ENCODE results near the gene SMYD3. TPM values are rescaled to one million over a fixed set of nuclear protein-coding genes. Genes with fewer than 3 reads are reported as not detected.

The SMYD3 gene
- total RNA-seq, 1 donor from 2014 or later = 46.7 TPM

DNA sequence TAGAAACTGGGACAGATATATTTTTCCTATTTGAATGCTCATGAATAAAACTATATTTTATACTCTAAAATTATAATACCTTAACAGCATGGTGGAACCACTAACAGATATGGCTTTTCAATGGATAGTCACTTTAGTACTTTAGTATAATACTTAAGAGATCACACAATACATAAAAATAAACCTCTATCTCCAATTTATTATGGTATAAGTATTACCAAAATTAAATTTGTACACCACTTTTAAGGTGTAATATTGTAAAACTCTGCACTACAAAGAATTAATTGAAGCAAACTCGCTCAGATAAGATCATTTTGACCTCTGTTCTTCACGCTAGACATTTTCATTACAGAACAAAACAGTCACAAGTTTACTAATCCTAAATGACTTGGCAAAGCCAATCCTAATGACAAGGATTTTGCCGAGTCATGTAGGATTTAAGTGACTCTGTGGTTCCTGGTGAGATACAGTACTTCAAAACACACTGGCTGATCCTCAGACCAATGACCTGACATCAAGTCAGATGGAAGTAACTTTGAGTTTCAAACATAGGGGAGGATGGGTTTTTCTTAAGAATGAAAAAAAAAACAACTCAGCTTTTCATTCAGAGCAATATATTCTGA is 200.6 kb downstream of the SMYD3 start:
- no peak for DNase-seq (ENCODE audit: low spot score)

DNA sequence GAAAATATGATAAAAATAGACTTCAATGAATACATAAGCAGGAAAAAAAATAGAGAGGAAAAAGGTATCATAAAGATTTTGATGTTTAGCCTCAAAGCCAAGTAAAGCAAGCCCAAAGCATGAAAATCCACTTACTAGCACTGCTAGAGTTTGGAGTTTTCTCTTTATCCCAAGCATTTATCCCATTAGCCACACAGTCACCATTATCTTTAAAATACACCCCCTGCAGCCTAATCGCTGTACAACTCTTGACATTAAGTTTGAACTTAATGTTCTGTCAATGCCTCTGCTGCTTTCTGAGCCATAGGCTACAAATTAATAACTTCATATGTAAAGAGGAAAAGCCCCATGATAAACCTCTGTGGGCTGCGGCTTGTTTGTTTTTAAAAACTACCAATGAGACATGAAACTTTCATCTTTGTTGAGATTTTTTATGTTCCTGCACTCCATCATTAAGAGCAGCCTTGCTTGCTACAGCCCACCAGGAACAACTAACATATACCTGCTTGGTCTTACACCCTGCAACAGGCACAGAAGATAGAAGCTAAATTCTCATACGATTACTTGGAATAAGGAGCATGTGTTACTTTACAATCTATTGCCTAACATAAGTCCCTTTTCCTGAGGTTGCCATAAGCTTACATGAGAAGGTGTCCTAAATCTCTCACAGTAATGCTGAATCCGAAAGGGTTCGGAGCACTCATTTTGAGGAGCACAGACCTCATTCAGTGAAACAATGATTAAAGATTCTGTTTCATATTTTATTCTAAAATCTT is 202.4 kb downstream of the SMYD3 start:
- peak; percentile 86 for DNase-seq (ENCODE audit: low spot score)

DNA sequence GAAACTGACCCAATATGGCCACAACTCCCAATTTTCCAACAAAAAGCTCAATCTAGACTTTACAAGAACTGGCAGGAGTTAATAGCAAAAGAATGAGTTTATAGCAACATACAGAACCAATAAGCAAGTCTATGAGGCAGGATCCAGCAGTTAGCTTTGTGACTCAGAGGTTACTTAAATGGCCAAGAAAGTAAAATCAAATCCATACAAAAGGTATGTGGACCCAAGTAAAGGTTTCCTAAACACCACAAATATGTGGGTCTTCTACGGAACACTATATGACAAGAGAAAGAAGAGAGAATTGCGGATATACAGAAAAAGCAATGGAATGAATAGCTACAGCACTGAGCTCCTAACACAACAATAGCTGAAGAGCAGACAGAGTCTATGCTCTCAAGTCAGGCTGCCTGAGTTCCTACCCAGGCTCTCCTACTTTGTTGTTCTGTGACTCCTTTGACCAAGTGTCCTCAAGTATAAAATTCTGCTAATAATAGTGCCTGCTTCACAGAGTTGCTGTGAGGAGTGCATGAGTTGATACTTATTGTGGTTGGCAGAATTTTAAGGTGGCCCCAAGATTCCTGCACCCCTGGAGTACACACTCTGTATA is 204.3 kb downstream of the SMYD3 start:
- no peak for DNase-seq (ENCODE audit: low spot score)

DNA sequence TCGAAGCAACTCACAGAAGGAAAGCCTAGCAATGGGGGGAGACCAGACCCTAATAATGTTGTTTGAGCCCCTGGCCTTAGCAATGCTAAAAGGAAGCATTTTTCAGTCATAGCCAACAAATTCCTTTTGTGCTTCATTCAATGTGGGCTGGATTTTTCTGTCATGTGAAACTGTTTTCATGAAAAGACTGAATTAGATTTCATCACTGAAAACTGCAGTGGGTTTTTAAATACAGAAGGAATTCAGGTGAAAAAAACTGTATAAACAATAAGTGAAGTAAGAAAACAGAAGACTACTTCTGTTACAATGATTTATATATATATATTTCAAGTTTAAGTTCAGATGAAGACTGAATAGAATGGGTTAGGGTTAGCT is 204.8 kb downstream of the SMYD3 start:
- no peak for DNase-seq (ENCODE audit: low spot score)

- DNase-seq (ENCODE audit: low spot score) = peak; percentile 57
These were observed 205.4 kb downstream of the SMYD3 start for GRCh38 chr1:246301553-246302250.

GRCh38 chr1:246300626-246301549 is 206.2 kb downstream of the SMYD3 start:
- no peak for DNase-seq (ENCODE audit: low spot score)

GRCh38 chr1:246297279-246298265 is 209.5 kb downstream of the SMYD3 start:
- DNase-seq (ENCODE audit: low spot score) = no peak

- peak; percentile 44 for DNase-seq (ENCODE audit: low spot score)
These were observed 211.1 kb downstream of the SMYD3 start for GRCh38 chr1:246295968-246296367.

DNA sequence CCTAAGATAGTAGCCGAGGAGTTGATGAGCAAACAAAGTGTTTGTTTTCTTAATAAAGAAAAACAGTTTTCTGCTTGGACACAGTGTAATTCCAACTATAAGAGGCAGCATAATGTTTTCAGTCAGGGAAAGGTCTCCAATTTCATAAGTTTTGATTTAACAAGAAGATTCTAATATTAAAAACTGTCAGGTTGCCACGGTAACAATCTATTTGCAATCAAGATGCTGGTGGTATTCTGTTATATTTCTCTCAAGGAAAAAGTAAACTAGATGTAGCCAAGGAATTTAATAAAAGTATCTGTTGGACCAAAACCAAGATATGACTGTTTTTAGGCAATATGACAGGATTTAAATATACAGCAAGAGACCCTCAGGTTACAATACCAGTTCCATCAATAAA is 211.7 kb downstream of the SMYD3 start:
- DNase-seq (ENCODE audit: low spot score) = no peak

GRCh38 chr1:246294263-246294662 is 212.8 kb downstream of the SMYD3 start:
- DNase-seq (ENCODE audit: low spot score) = no peak

DNA sequence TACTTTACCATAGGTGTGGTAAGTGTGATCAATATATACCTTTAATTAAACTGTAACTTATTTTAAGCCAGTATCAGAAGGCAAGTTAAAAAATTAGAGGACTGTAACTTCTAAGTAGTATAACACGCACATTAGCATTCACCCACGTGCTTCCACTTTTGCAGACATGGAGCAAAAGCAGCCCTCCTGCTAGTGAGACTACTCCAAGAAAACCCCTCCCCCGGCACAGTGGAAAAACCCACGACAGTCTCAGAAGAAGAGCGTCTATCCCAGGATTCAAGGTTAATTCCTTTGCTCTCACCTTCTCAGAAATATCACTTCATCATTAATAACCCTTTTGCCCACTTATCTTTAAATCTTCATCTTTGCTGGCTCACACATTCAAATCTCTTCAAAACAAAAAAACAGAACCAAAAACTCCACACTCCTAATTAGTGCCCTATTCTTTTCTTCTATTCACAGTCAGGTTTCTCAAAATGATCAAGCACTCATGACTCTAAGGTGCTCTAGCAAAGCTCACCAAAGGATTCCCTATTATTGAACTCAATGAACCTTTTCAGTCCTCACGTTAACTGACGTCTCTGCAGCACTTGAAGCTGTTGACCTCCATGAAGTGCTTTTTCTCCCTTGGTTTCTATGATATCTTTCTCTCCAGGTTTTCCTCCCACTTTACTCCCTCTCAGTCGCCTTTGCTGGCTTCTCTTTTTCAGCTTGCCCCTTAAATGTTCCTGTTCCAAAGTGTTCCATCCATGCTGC is 213.5 kb downstream of the SMYD3 start:
- DNase-seq (ENCODE audit: low spot score) = no peak

GRCh38 chr1:246292571-246292970 is 214.5 kb downstream of the SMYD3 start:
- no peak for DNase-seq (ENCODE audit: low spot score)

GRCh38 chr1:246291127-246291526 is 216.0 kb downstream of the SMYD3 start:
- no peak for DNase-seq (ENCODE audit: low spot score)

- peak; percentile 79 for DNase-seq (ENCODE audit: low spot score)
These were observed 223.2 kb downstream of the SMYD3 start for GRCh38 chr1:246283771-246284410.

DNA sequence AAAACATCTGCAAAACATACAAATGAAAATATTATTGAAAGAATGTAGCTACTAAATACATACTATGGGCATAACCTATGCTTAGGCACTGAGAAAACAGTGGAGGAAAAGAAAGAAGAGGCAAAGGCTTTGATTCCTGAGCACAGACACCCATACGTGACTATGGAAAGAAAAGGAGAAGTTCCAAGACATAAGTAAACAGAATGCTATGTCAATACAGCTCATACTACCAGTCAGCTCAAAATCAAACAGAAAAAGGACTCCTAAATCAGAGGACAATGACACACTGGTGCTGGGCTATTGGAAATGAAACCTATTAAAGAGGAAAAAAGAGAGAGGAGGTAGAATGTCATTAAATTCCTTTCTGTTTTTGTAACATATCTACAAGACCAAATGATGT is 225.4 kb downstream of the SMYD3 start:
- no peak for DNase-seq (ENCODE audit: low spot score)

DNA sequence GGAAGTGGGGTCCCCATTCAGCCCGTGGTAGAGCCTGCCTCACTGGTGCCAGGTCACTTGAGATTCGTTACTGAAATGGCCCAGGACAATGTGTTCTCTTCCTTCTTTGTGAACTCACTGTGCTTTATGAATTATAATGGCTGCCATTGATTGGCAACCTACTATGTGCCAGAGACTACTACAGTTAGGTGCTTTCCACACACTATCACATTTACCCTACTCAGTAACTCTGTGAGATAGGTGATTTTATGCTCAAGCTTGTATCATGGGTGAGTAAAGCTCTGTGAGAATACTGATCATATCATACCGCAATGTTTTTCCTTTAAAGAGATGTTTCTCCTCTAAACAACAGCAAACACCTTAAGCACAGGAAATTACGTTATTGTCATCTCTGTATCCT is 225.9 kb downstream of the SMYD3 start:
- no peak for DNase-seq (ENCODE audit: low spot score)

DNA sequence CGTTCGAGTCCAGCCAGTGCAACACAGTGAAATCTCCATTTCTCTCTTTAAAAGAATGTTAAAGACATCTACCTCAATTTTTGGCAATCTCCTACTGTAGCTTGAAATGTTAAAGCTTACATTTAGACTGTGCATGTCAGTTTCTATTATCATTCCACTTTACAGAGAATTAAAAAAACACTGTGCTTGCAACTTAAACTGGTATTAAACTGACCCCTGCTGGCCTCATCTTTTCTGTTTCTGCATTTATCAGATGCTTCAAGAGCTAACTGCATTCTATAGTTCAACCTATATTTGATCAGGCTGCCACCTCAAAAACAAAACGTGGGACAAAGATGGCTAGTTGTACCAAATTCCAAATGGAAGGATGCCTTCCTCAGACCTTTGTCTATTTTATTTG is 226.5 kb downstream of the SMYD3 start:
- DNase-seq (ENCODE audit: low spot score) = peak; percentile 48

DNA sequence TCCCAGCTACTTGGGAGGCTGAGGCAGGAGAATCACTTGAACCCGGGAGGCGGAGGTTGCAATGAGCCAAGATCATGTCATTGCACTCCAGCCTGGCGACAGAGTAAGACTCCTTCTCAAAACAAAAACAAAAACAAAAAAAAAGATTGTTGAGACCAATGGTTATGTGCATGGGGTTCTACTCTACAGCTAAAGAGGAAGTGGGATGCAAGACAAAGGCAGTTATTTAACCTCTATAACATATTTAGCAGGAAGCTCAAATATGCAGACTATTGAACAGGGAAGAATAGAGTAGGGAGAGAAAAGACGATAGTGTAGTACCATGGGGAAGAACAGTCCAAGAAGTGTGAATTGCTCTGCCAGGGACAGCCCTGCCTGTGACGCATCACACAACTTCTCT is 227.7 kb downstream of the SMYD3 start:
- DNase-seq (ENCODE audit: low spot score) = no peak

DNA sequence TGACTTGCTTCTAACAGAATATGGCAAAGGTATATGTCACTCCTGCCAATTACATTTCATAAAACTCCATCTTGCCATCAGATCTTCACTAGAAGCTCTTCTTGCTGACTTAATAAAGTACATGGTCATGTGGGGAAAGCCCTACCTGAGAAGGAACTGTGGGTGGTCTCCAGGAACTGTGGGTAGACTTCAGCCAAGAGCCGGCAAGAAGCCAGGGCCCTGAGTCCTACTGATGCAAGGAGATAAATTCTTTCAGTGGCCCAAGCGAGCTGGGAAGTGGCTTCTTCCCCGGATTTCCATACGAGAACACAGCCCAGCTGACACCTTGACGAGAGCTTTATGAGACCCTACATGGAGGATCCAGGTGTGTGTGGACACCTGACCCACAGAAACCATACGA is 228.7 kb downstream of the SMYD3 start:
- DNase-seq (ENCODE audit: low spot score) = no peak
